ENCODE measurements around the gene HOXA11. TPM values are rescaled to one million over a fixed set of nuclear protein-coding genes. Genes with fewer than 3 reads are reported as not detected.

The HOXA11 gene
- total RNA-seq, 4 donors from 2014 or later: 4.5 to 21.3 (median 7.7) TPM

- intact Hi-C loops (cut with DNase I; ENCODE audit: low total_unique reads): no loop called here
- H3K4me1 ChIP-seq: peaks cover 0 to 4% (median 2%) of the 10 kb centered on the region in 4 donors
- DNase-seq: no peak
- H3K27me3 ChIP-seq: peaks cover 69% of the 10 kb centered on the region
- TF ChIP-seq EP300 (IDR thresholded peaks at IDR 0.05; ENCODE audit: low read depth) (no peak), POLR2A (IDR thresholded peaks at IDR 0.05) (no peak), CTCF (IDR thresholded peaks at IDR 0.05) (no peak), POLR2AphosphoS5 (IDR thresholded peaks at IDR 0.05) (no peak)
- no peak overlapping the region for H3K4me3 ChIP-seq
- in situ Hi-C loops (cut with MboI; ENCODE audit: low pct_ligation_motif_present in 1 of 4, low pct_unique_long_range_greater_than_20kb in 1 of 4, low sequenced_read_pairs in 3 of 4): loop anchor here (10.0 to 25.0 kb wide), 6 partner anchors 369 to 794 kb away; no protein-coding TSS in a partner anchor
- H3K27ac ChIP-seq: no peak overlapping the region
- no peaks in the 10 kb centered on the region for H3K36me3 ChIP-seq
- no peaks in the 10 kb centered on the region for H3K9me3 ChIP-seq
These were observed 32.9 kb upstream of the HOXA11 start for GRCh38 chr7:27217951-27218350.

DNA sequence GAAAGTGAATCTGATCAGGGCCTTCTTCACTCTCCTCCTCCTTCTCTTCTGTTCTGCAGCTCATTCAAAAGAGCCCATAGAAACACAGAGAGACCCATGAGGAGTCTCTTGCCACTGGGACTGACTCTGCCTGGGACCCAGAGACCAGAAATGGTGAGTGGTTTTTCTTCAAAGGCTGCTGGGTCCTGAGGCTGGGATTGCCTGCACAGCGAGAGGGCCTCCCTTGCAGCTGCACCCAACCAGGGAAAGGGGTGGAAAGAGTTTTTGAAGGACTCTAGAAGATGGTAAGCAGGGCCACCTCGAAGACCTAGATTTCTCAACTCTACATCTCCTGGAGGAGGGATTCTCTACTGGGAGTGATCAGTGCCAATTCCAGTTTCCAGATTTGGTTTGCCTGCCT is 30.3 kb upstream of the HOXA11 start:
- Histone ChIP-seq H3K27me3 (peaks cover 69% of the 10 kb centered on the region), H3K27ac (no peak overlapping the region), H3K4me3 (no peak overlapping the region), H3K36me3 (no peaks in the 10 kb centered on the region), H3K4me1 (peaks cover 0 to 30% (median 19%) of the 10 kb centered on the region in 4 donors), H3K9me3 (no peaks in the 10 kb centered on the region)
- no peak for TF ChIP-seq POLR2AphosphoS5 (IDR thresholded peaks at IDR 0.05)
- no peak for DNase-seq
- in situ Hi-C loops (cut with MboI; ENCODE audit: low pct_ligation_motif_present in 1 of 4, low pct_unique_long_range_greater_than_20kb in 1 of 4, low sequenced_read_pairs in 3 of 4) (loop anchor here (10.0 to 25.0 kb wide), 6 partner anchors 372 to 797 kb away; no protein-coding TSS in a partner anchor), intact Hi-C loops (cut with DNase I; ENCODE audit: low total_unique reads) (no loop called here)
- 86% methylated on average over 2 of the region's 2 CpGs; no CpG with 5 or more reads in 1 of the 2 donors for WGBS, 2 donors (ENCODE audit: low coverage in 1 of 2)

DNA sequence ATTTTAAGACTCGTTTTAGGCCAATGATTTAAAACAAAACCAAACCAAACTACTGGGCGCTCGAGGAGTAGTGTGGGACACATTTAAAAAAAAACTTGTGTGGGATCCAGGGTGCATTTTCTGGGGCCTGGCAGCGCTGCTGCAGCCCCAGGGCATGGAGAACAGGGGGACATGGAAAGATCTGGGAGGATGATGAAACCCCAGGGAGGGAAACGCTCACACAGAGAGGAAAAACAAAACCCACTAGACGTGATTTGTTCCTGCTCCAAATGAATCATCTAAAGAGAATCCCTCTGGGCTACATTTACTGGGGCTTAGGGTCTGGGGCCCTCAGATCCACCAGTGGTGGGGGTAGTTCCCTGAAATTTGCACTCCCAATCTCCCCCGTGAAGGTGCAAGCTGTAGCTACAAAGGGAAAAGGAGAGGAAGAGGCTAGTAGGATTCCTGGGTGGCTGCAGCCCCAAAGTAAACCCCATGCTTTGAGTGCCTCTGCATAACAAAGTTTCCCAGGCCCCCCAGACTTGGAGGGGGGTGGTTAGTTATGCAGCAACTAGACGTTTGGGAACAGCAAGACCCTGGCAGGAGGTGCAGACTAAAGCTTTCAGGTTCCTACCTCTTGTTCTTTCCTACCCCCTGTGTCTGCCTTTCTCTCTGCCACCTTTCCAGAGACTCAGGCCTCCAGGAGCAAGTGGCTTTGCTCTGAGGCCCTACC is 29.4 kb upstream of the HOXA11 start:
- Histone ChIP-seq H3K9me3 (no peaks in the 10 kb centered on the region), H3K27ac (no peak overlapping the region), H3K27me3 (peaks cover 68% of the 10 kb centered on the region), H3K4me1 (peaks cover 0 to 39% (median 24%) of the 10 kb centered on the region in 4 donors), H3K36me3 (no peaks in the 10 kb centered on the region), H3K4me3 (no peak overlapping the region)
- TF ChIP-seq EP300 (IDR thresholded peaks at IDR 0.05; ENCODE audit: low read depth): no peak
- no peak for TF ChIP-seq POLR2AphosphoS5 (IDR thresholded peaks at IDR 0.05)
- TF ChIP-seq CTCF (IDR thresholded peaks at IDR 0.05): no peak
- TF ChIP-seq POLR2A (IDR thresholded peaks at IDR 0.05): no peak
- in situ Hi-C loops (cut with MboI; ENCODE audit: low pct_ligation_motif_present in 1 of 4, low pct_unique_long_range_greater_than_20kb in 1 of 4, low sequenced_read_pairs in 3 of 4): loop anchor here (10.0 to 25.0 kb wide), 6 partner anchors 373 to 798 kb away; no protein-coding TSS in a partner anchor
- WGBS, 2 donors (ENCODE audit: low coverage in 1 of 2): 73 to 79% methylated on average over 6 to 8 of the region's 8 CpGs
- intact Hi-C loops (cut with DNase I; ENCODE audit: low total_unique reads): no loop called here
- no peak for DNase-seq

GRCh38 chr7:27213433-27214238 is 28.6 kb upstream of the HOXA11 start:
- peaks cover 0 to 44% (median 28%) of the 10 kb centered on the region in 4 donors for H3K4me1 ChIP-seq
- DNase-seq: no peak
- intact Hi-C loops (cut with DNase I; ENCODE audit: low total_unique reads): no loop called here
- H3K27me3 ChIP-seq: peaks cover 67% of the 10 kb centered on the region
- in situ Hi-C loops (cut with MboI; ENCODE audit: low pct_ligation_motif_present in 1 of 4, low pct_unique_long_range_greater_than_20kb in 1 of 4, low sequenced_read_pairs in 3 of 4): loop anchor here (10.0 to 25.0 kb wide), 6 partner anchors 374 to 799 kb away; no protein-coding TSS in a partner anchor
- H3K27ac ChIP-seq: no peak overlapping the region
- H3K36me3 ChIP-seq: no peaks in the 10 kb centered on the region
- no peaks in the 10 kb centered on the region for H3K9me3 ChIP-seq
- peak overlapping the region in 1 of 4 donors; percentile 3 for H3K4me3 ChIP-seq
- WGBS, 2 donors (ENCODE audit: low coverage in 1 of 2): 70% methylated on average over 47 of the region's 50 CpGs; no CpG with 5 or more reads in 1 of the 2 donors
- no peak for TF ChIP-seq CTCF (IDR thresholded peaks at IDR 0.05)
- no peak for TF ChIP-seq POLR2A (IDR thresholded peaks at IDR 0.05)
- no peak for TF ChIP-seq POLR2AphosphoS5 (IDR thresholded peaks at IDR 0.05)
- no peak for TF ChIP-seq EP300 (IDR thresholded peaks at IDR 0.05; ENCODE audit: low read depth)
